Measurements from ENCODE around the gene EXOC2.

DNA sequence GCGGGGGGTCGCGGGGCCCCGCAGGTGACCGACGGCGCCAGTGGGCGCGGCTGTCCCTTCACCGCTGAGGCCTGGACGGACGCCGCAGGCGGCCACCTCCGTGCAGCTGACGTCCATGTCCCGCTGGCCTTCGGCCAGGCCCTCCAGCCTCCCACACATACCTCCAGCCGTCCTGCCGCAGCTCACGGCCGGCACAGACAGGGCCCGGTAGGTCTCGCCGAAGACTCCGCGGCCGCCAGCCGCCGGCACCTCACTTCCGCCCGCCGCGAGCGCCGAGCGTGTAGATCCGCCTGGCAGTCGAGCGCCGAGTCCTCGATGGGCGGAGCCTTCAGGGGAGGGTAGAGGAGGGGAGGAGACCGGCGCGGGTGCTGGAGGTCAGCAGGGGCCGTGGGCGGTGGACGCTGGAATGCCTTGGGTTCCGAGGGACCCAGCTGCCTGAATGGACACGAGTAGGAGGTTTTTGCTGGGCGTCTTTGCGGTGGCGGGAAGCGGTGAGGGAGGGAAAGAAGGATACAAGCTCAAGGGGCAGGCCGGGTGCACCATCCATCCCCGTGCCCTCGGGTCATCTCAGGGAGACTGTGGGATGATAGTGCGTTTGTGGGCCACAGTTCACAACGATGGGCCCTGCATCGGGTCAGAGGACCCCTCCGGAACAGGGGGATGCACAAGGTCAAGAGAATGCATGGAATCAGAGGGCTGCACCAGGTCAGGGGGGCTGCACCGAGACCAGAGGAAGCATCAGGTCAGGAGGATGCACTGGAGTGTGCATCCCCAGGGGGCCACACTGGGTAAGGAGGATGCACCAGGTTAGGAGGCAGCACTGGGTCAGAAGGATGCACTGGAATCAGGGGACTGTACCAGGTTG is at the start of gene EXOC2:
- TF ChIP-seq POLR2AphosphoS5 (IDR thresholded peaks at IDR 0.05; ENCODE audit: low read depth, low read length) = peak; percentile 73
- TF ChIP-seq, protein P1, sequence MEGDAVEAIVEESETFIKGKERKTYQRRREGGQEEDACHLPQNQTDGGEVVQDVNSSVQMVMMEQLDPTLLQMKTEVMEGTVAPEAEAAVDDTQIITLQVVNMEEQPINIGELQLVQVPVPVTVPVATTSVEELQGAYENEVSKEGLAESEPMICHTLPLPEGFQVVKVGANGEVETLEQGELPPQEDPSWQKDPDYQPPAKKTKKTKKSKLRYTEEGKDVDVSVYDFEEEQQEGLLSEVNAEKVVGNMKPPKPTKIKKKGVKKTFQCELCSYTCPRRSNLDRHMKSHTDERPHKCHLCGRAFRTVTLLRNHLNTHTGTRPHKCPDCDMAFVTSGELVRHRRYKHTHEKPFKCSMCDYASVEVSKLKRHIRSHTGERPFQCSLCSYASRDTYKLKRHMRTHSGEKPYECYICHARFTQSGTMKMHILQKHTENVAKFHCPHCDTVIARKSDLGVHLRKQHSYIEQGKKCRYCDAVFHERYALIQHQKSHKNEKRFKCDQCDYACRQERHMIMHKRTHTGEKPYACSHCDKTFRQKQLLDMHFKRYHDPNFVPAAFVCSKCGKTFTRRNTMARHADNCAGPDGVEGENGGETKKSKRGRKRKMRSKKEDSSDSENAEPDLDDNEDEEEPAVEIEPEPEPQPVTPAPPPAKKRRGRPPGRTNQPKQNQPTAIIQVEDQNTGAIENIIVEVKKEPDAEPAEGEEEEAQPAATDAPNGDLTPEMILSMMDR (IDR thresholded peaks at IDR 0.05) = no peak

Data from Panc1 (cell line).